GM18526 (cell line): ENCODE data around the gene PCSK6.

Source experiments
- POLR2A ChIP-seq: IDR thresholded peaks from 3 replicates; pipeline ENCODE4 v1.6.1; 2011; ENCODE audit not compliant: insufficient read length; ENCODE audit errors: extremely low read depth

PCSK6 gene

DNA sequence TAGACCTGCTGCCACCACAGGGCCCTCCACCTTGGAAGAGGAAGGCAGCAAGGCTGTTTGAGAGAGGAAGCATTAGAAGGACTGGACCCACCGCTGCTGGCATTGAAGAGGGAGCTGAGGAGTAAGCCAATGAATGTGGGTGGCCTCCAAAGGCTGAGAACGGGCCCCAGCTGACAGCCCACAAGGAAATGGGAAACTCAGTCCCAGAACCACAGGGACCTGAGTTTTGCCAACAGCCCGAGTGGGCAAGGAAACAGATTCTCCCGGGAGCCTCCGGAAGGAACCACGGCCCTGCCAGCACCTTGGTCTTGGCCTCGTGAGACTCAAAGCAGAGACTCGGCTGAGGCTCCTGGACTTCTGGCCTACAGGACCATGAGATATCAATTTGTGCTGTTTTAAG is 99.0 kb downstream of the PCSK6 start:
- no peak for TF ChIP-seq POLR2A

DNA sequence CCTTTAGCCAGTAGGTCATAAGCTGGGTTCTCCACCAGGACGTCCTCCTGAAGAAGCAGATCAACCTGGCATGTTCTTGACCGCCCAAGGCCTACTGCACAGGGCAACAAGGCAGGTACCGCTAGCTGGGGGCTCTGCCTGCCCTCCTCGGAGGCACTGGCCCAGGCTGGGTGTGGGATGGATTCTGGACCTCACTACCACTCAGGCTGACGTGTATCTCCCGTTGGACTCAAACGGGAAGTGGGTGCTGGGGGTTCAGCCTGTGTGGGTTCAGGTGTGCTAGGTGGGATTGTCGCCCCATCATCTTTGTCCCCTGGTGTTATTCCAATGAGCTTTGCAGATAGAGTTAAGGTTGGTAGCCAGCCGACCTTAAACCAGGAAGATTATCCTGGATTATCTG is 99.4 kb downstream of the PCSK6 start:
- TF ChIP-seq POLR2A: no peak

DNA sequence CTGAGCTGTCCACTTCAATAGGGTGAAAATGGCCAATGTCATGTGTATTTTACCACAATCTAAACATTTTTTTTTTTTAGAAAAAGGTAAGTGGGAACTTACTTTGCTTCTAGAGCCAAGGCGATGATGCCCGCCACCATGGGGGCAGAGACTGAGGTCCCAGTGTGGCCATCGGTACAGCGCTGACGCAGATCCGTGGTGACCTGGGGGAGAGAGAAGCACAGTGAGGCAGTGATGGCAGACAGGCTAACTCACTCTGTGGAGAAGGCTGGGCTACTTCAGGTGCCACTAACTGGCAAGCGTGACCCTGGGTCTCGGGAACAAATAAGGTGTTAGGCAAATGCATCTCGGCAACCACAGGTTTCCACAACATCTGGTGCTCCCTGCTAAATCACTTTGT is 100.1 kb downstream of the PCSK6 start:
- TF ChIP-seq POLR2A: no peak

DNA sequence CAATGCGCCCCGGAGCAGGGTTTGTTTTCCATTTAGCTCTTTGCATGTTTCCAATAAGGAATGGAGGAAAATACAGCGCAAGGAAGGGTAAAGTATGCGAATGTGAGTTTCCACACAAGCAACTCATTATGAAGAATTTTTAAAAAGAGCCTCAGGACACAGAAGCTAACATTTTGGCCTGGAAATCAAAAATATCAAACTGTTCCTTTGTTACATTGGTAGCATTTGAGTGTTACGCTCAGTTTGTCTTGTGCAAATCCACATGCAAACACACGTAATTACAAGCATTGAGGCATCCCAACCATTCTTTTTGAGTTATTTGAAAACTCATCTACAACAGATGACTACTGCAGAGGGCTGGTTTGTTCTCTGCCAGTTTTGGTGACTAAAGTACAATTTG is 101.5 kb downstream of the PCSK6 start:
- TF ChIP-seq POLR2A: no peak

DNA sequence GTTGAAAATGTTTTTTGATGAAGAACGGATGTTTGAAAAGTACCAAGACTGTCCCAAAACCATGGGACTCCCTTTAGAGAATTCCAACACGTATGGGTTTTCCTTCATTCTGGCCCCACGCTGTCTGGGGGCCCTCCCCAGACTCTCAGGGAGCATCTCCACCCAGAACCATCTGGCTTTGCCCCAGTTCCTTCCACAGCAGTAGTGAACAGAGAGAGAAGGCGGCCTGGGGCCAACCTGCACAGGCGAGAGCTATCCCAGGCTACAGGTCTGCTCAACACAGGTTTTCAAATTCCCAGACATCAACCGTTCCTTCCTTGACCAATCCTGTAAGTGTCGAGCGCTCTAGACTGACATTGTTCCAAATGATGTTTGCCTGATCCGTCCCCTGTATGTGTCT is 101.9 kb downstream of the PCSK6 start:
- no peak for TF ChIP-seq POLR2A

DNA sequence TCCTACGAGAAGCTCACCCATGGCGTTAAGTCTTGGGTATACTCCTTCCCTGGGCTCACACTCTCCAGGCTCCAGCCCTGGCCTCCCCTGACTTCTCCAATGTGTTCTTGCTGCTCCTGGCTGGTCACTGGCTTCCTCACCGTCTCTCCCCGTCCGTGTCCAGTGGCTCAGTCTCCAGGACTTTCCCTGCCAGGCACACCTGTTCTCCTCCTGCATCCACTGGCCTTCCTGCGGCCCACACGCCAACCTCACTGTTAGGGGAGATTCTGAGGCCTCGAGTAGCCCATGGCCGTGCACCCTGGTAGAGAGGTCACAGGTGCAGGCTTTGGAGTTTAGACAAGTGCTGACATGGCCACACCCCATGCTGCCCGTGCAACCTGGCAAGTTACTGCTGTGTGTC is 102.5 kb downstream of the PCSK6 start:
- TF ChIP-seq POLR2A: no peak

DNA sequence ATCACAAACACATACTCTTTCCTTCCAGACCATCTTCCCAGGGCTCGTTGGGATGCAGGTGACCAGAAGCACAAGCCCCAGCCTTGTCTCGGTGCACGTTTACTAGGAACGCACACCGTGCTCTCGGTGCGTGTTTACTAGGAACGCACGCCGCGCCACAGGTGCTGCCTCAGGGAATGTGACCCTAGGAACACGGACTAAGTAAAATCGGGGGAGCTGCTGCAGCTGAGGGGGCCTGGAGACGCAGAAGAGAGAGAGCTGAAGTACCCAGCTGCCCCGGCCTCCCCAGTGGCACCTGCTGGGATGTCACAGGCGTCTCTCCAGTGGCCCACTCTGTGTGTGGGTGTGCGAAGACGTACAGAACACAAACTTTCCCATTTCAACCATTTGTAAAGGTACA is 103.5 kb downstream of the PCSK6 start:
- no peak for TF ChIP-seq POLR2A

DNA sequence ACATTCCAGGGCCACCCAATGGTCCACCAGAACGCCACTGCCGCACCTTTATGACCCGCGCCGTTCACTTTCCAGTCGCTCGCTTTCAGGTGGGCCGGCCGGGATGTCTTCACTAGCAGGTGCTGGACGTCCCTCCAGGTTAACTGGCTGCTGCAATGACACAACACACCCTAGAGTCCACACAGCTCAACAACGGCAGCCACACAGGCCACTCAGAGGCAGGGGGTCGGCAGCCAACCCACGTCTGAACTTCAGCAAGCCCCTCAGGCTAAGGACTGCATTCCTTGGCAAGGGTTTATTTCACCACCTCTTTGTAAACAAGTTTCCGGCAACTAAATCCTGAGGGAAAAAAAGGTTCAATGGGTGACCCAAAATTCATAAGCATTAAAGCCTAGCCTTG is 105.2 kb downstream of the PCSK6 start:
- TF ChIP-seq POLR2A: no peak

DNA sequence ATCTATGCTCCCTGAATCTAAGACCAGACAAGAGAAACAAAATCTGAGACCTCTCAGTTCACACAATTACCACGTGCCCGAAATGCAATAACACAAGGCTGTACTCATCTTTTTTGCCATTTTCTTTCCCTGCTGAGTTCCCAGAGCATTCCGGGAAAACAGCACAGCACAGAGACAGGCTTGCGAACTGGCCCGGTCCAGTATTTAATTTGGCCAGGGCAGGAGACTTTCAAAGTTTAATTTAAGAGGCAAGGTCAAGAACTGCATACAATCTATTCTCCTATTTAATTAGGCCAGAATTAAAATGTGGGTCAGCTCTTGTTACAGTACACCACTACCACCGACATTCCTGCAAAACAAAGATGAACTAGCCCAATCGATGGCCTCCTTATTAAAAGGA is 107.0 kb downstream of the PCSK6 start:
- TF ChIP-seq POLR2A: no peak

DNA sequence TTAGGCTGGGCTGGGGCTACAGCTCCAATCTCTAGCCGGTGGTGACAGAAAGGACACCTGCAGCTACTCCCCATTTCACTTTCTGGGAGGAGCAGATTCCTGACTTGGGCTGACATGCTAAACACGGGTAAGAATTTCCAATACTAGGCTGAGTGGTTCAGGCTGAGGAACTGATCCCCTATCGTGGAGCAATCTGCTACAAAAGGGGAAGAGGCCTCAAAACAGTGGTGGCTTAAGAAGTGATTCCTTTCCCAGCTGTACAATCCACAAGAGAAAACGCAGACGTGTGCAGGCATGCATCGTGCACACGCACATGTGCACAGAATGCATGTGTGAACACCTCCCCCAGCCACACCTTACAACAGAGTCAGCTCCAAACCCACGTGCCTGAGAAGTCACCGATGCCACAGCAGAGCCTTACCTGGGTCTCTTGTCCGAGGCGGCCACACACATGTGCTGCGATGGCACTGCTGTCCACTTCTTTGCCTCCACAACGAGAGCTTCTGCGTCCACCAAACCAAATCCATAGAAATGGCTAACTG is 107.8 kb downstream of the PCSK6 start:
- no peak for TF ChIP-seq POLR2A

DNA sequence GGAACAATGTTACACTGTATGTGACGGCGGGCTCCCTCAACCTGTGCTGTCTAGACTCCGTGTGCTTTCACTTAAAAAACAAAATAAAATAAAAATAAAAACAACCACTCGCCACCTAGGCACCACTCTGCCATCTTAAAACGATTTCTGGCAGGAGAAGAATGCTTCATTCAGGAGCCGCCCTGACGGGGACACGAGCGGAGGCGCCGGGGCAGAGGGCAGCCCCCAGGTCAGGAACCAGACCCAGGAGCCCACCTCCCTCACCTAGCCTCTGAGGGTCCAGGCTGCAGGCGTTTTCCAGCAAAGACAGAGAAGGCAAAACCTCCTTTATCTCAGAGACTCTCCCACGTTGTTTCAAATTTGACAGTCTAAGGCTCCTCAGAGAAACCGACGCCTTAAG is 109.4 kb downstream of the PCSK6 start:
- no peak for TF ChIP-seq POLR2A

DNA sequence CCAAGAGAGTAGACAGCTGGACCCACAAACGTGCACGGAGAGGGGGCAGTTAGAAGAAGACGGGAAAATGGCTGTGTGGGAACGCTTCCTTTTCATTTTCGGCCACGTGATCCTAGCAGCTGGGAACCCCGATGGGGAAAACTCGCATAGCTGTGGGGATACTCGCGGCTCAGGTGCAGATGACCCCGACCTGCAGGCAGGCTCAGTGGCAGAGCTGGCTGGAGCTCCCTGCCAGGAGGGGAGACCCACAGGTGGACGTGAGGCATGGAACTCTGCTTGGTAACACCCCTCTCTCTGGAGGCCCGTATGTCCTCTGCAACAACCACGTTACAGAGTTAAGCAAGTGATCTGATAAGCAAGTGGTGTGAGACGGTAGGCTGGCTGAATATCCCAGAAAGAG is 109.9 kb downstream of the PCSK6 start:
- TF ChIP-seq POLR2A: no peak

DNA sequence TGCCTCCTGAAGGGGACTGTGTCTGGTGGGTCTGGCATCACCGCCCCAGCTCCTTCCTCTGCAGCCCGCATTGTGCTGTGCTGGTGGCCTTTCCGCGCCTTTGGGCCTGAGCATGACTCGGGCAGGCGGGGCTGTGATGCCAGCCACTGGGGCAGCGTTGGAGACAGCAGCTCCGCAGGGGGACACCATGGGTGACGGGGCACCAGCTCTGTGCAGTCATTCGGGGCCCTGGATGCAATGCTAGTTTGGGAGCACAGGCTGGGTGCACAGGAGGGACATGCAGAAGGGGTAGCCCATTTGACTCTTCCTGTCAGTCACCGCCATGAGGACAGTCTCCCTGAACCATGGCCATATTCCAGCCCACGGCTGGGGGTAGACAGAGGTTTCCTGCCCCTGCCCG is 110.6 kb downstream of the PCSK6 start:
- TF ChIP-seq POLR2A: no peak

DNA sequence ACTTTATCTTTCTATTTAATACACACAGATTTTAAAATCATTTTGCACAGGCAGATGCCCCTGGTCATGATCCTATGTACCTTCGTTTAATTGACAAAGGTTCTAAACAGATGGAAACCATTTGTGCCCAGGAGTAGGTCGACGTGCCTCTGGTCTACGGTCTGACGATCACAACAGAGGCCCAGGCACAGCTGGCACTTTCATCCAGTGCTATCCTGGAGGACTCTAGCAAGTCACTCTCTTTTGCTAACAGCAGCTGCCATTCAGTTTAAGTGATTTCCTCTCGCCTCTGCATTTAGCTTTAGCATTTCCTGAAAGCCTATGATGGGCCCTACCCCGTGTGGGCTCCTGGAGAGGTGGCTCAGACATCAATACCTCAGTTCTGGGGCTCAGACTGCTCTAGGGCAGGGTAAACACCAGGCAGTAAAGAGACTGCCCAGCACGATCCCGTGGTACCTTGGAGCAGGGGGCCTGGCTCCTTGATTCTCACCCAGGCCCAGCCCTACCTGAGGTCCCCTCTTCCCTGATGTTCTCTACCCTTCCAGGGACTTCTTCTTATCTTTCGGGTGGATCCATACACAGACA is 111.2 kb downstream of the PCSK6 start:
- TF ChIP-seq POLR2A: no peak

DNA sequence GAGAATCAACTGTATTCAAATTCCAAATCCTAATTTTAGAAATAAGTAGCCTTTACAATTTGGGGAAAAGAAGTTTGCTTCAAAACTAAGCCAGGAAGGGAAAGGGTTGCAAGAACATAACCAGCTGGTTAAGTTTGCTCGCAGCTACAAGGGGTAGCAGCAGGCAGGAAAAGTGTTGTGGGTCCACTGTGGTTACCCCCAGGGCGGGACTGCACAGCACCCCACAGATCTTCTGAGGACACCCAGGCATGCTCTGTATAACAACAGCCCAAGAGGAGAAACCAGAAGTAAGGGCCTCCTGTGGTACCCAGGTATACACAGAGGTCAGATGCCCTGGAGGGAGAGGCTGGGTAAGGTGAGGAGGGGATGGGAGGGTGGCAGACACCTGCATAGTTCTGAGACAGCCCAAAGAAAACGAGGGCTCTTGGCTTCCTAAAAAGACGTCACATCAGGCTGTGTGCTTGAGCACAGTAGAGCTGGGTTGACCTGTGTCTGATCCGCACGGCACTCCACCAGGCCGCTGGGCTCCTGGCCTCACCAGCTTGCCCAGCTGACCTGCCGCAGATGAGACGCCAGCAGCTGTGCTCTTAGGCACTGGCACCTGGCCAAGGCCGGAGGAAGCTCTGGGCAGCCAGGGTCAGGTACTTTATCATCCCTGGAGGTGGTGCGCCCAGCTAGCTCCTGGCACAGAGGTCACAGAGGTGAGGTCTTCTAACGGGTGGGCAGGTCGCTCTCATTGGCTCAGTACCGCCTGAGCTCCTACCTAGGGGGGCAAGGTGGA is 112.7 kb downstream of the PCSK6 start:
- TF ChIP-seq POLR2A: no peak

DNA sequence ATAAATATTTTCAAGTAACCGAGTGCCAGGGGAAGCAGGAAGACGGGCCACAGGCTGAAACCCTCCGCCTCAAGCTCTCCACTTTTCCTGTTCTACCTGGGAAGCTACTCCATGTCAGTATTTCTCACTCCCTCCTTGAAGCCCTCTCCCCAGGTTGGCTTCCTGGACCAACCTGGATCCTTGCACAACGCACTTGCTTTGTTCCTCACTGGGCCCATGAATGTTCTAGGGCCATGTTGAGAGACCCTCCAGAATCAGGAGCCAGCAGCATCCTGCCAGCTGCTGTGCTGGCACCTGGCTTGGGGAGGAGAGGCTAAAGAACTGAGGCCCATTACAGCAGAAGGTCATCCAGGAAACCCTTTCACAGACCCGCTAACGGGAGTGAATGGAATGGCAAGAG is 115.2 kb downstream of the PCSK6 start:
- TF ChIP-seq POLR2A: no peak

DNA sequence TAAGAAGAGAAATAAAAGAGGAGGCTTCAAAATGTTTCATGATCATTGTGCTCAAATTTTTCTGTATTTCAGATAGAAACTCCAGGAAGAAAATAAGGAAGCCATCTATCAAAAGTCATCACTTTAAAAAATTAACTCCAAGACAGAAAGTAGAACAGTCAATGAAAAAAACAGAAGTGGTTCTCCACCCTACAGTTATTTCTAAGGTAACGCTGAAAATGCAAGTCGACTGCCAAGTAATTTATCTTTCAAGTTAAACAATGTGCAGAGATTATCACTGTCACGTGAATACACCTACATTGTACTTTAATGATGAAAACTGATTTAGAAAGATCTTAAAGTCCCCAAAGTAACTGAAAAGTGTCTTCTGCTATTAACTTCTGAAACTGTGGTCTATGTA is 115.9 kb downstream of the PCSK6 start:
- no peak for TF ChIP-seq POLR2A
